Subcutaneous abdominal adipose tissue (tissue), 5 donors: Measurements from ENCODE around the gene ATP8A1.

Source experiments
- H3K27ac ChIP-seq: one replicate; pipeline ENCODE4 v1.7.0; 2013; ENCODE audit warnings: low read depth, mild to moderate bottlenecking, inconsistent platforms, low read length, moderate library complexity
- H3K27me3 ChIP-seq, 5 donors: one replicate each; pipeline ENCODE4 v1.7.0; 2013; ENCODE audit warnings: low read length in 5 of 5, inconsistent platforms in 1 of 5; ENCODE audit not compliant: control insufficient read depth in 5 of 5, insufficient read depth in 4 of 5
- H3K36me3 ChIP-seq, 5 donors: one replicate each; pipeline ENCODE4 v1.7.0; 2013; ENCODE audit warnings: low read length in 5 of 5; ENCODE audit not compliant: control insufficient read depth in 5 of 5, insufficient read depth in 5 of 5
- H3K4me1 ChIP-seq, 5 donors: one replicate each; pipeline ENCODE4 v1.7.0; 2013; ENCODE audit warnings: low read length in 5 of 5, mild to moderate bottlenecking in 3 of 5, moderate library complexity in 1 of 5; ENCODE audit not compliant: control insufficient read depth in 5 of 5, insufficient read depth in 5 of 5
- H3K4me3 ChIP-seq, 5 donors: one replicate each; pipeline ENCODE4 v1.7.0; 2013; ENCODE audit warnings: low read length in 5 of 5, low read depth in 1 of 5
- H3K9ac ChIP-seq, 5 donors: one replicate each; pipeline ENCODE4 v1.7.0; 2013; ENCODE audit warnings: low read length in 5 of 5, mild to moderate bottlenecking in 4 of 5, moderate library complexity in 3 of 5
- H3K9me3 ChIP-seq, 5 donors: one replicate each; pipeline ENCODE4 v1.7.0; 2013; ENCODE audit warnings: low read length in 5 of 5; ENCODE audit not compliant: control insufficient read depth in 5 of 5
- donor health status: healthy.
- donor health status: healthy.
- donor health status: healthy.
- donor health status: healthy.
- donor health status: healthy.

ATP8A1 gene

GRCh38 chr4:42586775-42587174 lies 70.1 kb downstream of the ATP8A1 start:
- Histone ChIP-seq H3K4me1 (no peaks in the 10 kb centered on the region), H3K9me3 (no peaks in the 10 kb centered on the region), H3K4me3 (no peak overlapping the region), H3K27me3 (no peaks in the 10 kb centered on the region), H3K36me3 (peaks cover 0 to 2% (median 0%) of the 10 kb centered on the region in 5 donors), H3K27ac (no peak overlapping the region), H3K9ac (no peak overlapping the region)

DNA sequence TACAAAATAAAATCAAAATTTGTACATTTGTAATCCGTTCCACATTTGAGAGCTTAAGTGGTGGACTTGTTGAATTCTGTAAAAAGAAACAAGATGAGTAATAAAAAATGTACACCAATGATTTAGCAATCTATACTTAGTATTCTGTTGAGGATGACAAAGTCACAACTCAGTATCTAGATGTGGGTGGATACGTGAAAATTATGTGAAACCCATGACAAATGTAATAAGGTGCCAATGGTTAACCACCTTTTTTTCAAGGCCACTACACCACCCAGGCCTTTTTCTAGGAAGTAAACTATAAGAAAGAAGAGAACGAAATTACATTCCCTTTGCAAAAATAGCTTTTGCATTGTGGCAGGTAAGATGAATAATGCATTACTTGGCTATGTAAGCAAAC lies 77.0 kb downstream of the ATP8A1 start:
- Histone ChIP-seq H3K27ac (no peak overlapping the region), H3K36me3 (peaks cover 0 to 3% (median 0%) of the 10 kb centered on the region in 5 donors), H3K4me3 (no peak overlapping the region), H3K4me1 (peaks cover 0 to 2% (median 0%) of the 10 kb centered on the region in 5 donors), H3K9me3 (no peaks in the 10 kb centered on the region), H3K27me3 (no peaks in the 10 kb centered on the region), H3K9ac (no peak overlapping the region)

DNA sequence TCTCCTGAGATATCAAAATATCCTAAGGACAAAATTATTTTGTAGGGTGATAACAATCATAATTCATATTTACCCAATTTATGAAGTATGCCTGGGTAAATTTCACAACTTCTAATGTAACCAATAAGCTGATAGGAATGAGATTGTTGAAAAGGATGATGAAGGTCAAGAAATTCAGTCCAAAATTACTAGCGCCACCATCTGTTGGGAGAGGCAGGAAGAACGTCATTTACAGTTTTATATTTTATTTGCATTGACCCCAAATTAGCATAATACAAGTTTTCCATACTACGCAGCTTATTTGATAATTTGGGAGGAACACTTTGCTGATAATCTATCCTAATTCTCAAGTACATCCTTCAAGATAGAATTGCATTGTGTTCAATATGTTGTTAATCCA lies 78.7 kb downstream of the ATP8A1 start:
- H3K9ac ChIP-seq: no peak overlapping the region
- H3K4me3 ChIP-seq: no peak overlapping the region
- H3K27me3 ChIP-seq: no peaks in the 10 kb centered on the region
- peaks cover 0 to 3% (median 0%) of the 10 kb centered on the region in 5 donors for H3K36me3 ChIP-seq
- no peak overlapping the region for H3K27ac ChIP-seq
- peaks cover 0 to 6% (median 0%) of the 10 kb centered on the region in 5 donors for H3K4me1 ChIP-seq
- no peaks in the 10 kb centered on the region for H3K9me3 ChIP-seq

- Histone ChIP-seq H3K4me1 (peaks cover 0 to 13% (median 7%) of the 10 kb centered on the region in 5 donors), H3K27ac (no peak overlapping the region), H3K36me3 (peaks cover 0 to 3% (median 0%) of the 10 kb centered on the region in 5 donors), H3K4me3 (no peak overlapping the region), H3K9ac (no peak overlapping the region), H3K27me3 (no peaks in the 10 kb centered on the region), H3K9me3 (no peaks in the 10 kb centered on the region)
These were observed 82.0 kb downstream of the ATP8A1 start for GRCh38 chr4:42574870-42575430.

DNA sequence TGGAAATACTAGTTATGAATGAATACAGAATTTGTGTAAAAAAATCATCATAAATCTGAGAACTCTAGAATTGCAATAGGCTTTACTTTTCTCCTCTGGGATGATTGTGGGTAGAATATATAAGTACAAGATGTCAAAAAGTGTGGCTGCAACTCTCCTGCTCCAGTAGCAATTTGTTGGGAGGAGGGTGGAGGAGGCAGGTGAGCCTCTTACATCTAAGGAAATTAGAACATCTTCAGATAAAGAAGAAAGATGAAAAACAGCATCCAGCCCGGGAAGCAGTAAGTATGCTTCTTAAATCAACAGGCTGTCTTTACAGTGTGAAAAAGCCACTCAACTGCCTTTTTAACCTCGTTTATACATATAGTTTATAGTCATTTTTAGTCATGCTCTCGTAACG lies 83.7 kb downstream of the ATP8A1 start:
- no peak overlapping the region for H3K27ac ChIP-seq
- H3K4me3 ChIP-seq: no peak overlapping the region
- no peaks in the 10 kb centered on the region for H3K27me3 ChIP-seq
- no peaks in the 10 kb centered on the region for H3K9me3 ChIP-seq
- no peak overlapping the region for H3K9ac ChIP-seq
- peaks cover 0 to 15% (median 8%) of the 10 kb centered on the region in 5 donors for H3K4me1 ChIP-seq
- H3K36me3 ChIP-seq: no peaks in the 10 kb centered on the region

GRCh38 chr4:42570221-42570620 lies 86.7 kb downstream of the ATP8A1 start:
- Histone ChIP-seq H3K9me3 (no peaks in the 10 kb centered on the region), H3K4me1 (peaks cover 0 to 15% (median 8%) of the 10 kb centered on the region in 5 donors), H3K4me3 (no peak overlapping the region), H3K27me3 (no peaks in the 10 kb centered on the region), H3K27ac (no peak overlapping the region), H3K9ac (no peak overlapping the region), H3K36me3 (no peaks in the 10 kb centered on the region)

DNA sequence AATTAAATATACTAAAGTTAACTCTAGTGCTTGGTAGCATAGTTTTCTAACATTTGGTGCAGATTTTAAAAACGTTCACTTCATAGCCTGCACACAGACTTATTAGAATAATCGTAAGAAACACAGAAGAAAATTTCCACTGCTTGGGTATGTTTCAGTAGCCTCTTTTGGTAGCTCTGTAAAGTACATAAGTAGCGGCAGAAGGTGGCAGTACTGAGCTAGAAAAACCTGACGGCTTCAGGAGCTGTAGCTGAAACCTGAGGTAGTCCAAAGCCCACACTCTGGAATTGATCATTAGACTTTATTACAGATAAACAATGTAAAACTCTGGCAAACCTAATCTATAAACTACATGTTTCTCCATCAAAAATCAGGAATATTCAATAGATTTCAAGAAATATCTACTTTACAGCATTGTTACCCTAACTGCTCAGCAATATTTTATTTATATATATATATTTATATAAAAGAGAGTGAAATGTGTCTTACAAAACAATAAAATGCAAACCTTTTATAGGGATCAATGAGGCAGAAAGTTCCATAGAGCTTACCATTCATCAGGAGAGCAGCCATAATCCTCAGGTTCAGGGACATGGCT lies 88.2 kb downstream of the ATP8A1 start:
- Histone ChIP-seq H3K27ac (no peak overlapping the region), H3K4me3 (no peak overlapping the region), H3K9me3 (no peaks in the 10 kb centered on the region), H3K27me3 (no peaks in the 10 kb centered on the region), H3K36me3 (no peaks in the 10 kb centered on the region), H3K4me1 (peaks cover 0 to 9% (median 8%) of the 10 kb centered on the region in 5 donors), H3K9ac (no peak overlapping the region)

DNA sequence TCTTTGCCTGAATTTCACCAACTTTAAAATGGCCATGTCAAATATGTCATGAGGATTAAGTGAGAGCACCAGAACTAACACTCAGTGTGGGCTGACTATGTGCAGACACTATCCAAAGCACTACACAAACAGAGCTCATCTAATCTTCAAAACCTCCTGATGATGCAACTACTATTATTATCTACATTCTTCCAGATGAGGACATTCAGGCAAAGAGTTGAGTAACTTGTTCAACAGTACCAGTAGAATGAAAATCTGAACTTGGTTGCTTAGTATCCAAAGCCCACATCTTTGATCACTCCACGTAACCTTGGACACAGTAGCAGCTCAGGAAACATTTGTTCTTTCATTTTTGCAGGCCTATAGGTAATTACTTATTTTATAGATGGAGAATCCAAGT lies 90.1 kb downstream of the ATP8A1 start:
- Histone ChIP-seq H3K27me3 (no peaks in the 10 kb centered on the region), H3K4me3 (no peak overlapping the region), H3K9ac (no peak overlapping the region), H3K27ac (no peak overlapping the region), H3K9me3 (no peaks in the 10 kb centered on the region), H3K4me1 (peaks cover 0 to 9% (median 8%) of the 10 kb centered on the region in 5 donors), H3K36me3 (peaks cover 0 to 3% (median 0%) of the 10 kb centered on the region in 5 donors)

DNA sequence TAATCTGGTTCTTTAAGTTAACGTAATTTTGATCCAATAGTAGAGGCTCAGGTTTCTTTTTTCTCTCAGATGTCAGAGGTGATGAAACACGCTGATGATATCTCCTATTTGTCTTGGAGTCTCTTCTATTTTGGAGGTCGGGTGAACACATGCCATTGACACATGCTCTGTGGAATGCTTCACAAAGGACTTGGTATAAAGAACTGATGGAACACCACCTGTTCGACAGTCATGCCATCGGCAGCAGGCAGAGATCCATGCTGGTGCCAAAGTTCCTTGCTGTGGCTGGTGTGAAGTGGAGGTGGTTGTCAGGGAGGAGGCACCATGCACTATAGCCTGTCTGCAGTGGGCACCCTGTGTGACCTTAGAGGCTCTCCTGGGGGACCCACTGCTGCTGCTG lies 94.9 kb downstream of the ATP8A1 start:
- H3K27ac ChIP-seq: no peak overlapping the region
- H3K9ac ChIP-seq: no peak overlapping the region
- H3K4me1 ChIP-seq: no peaks in the 10 kb centered on the region
- H3K4me3 ChIP-seq: no peak overlapping the region
- H3K27me3 ChIP-seq: no peaks in the 10 kb centered on the region
- H3K36me3 ChIP-seq: peaks cover 0 to 3% (median 0%) of the 10 kb centered on the region in 5 donors
- H3K9me3 ChIP-seq: no peaks in the 10 kb centered on the region

GRCh38 chr4:42561031-42561430 lies 95.9 kb downstream of the ATP8A1 start:
- H3K27me3 ChIP-seq: no peaks in the 10 kb centered on the region
- H3K4me3 ChIP-seq: no peak overlapping the region
- H3K9ac ChIP-seq: no peak overlapping the region
- H3K9me3 ChIP-seq: no peaks in the 10 kb centered on the region
- H3K27ac ChIP-seq: no peak overlapping the region
- H3K36me3 ChIP-seq: peaks cover 0 to 3% (median 0%) of the 10 kb centered on the region in 5 donors
- no peaks in the 10 kb centered on the region for H3K4me1 ChIP-seq
